ENCODE measurements around the gene C1orf35. TPM values are rescaled to one million over a fixed set of nuclear protein-coding genes. Genes with fewer than 3 reads are reported as not detected.

C1orf35 gene
- total RNA-seq, 4 donors from 2014 or later = 8.5 to 21.3 (median 18.1) TPM

GRCh38 chr1:228148196-228148861 lies 45.2 kb upstream of the C1orf35 start:
- no peaks in the 10 kb centered on the region for H3K9me3 ChIP-seq
- intact Hi-C loops (cut with DNase I) = no loop called here
- H3K36me3 ChIP-seq = peaks cover 16 to 42% (median 20%) of the 10 kb centered on the region in 3 donors
- WGBS, 2 donors = 15 to 43% methylated on average over 5 to 7 of the region's 18 CpGs
- no peak for DNase-seq
- H3K4me1 ChIP-seq = peaks cover 50 to 92% (median 61%) of the 10 kb centered on the region in 3 donors
- TF ChIP-seq POLR2A (IDR thresholded peaks at IDR 0.05) = no peak
- no peak for TF ChIP-seq CTCF (IDR thresholded peaks at IDR 0.05)
- peak overlapping the region; percentile 70 to 94 (median 84) for H3K27ac ChIP-seq
- no peak overlapping the region for H3K4me3 ChIP-seq
- no peaks in the 10 kb centered on the region for H3K27me3 ChIP-seq

DNA sequence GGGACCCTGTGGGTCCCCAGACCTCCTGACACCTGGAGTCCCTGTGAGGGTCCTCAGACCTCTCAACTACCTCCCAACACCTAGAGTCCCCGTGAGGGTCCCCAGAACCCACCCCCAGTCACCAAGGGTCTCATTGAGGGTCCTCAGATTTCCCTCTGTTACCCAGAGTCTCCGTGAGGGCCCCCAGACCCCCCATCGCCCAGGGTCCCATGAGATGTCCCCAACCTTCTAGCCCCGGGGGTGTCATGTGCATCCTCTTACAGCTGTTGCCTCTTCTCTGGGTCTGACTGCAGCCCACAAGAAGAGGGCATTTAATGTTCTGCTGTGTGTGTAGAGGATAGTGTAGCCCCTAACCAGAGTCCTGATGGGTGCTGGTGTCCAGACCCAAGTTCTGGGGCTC lies 44.6 kb upstream of the C1orf35 start:
- no peaks in the 10 kb centered on the region for H3K27me3 ChIP-seq
- intact Hi-C loops (cut with DNase I) = no loop called here
- peak overlapping the region; percentile 70 to 94 (median 84) for H3K27ac ChIP-seq
- H3K9me3 ChIP-seq = no peaks in the 10 kb centered on the region
- no peak for TF ChIP-seq POLR2A (IDR thresholded peaks at IDR 0.05)
- TF ChIP-seq CTCF (IDR thresholded peaks at IDR 0.05) = no peak
- H3K4me3 ChIP-seq = no peak overlapping the region
- peaks cover 16 to 42% (median 20%) of the 10 kb centered on the region in 3 donors for H3K36me3 ChIP-seq
- no peak for DNase-seq
- peaks cover 54 to 98% (median 67%) of the 10 kb centered on the region in 3 donors for H3K4me1 ChIP-seq
- WGBS, 2 donors = 84 to 88% methylated on average over 3 to 4 of the region's 4 CpGs

GRCh38 chr1:228147151-228147693 lies 44.1 kb upstream of the C1orf35 start:
- intact Hi-C loops (cut with DNase I) = no loop called here
- Histone ChIP-seq H3K4me1 (peaks cover 60 to 100% (median 72%) of the 10 kb centered on the region in 3 donors), H3K36me3 (peaks cover 16 to 42% (median 20%) of the 10 kb centered on the region in 3 donors), H3K27me3 (no peaks in the 10 kb centered on the region), H3K4me3 (no peak overlapping the region), H3K27ac (peak overlapping the region in 1 of 4 donors; percentile 87), H3K9me3 (no peaks in the 10 kb centered on the region)
- TF ChIP-seq CTCF (IDR thresholded peaks at IDR 0.05) (no peak), POLR2A (IDR thresholded peaks at IDR 0.05) (no peak)
- WGBS, 2 donors = 57% methylated on average over 1 of the region's 20 CpGs; no CpG with 5 or more reads in 1 of the 2 donors
- no peak for DNase-seq

DNA sequence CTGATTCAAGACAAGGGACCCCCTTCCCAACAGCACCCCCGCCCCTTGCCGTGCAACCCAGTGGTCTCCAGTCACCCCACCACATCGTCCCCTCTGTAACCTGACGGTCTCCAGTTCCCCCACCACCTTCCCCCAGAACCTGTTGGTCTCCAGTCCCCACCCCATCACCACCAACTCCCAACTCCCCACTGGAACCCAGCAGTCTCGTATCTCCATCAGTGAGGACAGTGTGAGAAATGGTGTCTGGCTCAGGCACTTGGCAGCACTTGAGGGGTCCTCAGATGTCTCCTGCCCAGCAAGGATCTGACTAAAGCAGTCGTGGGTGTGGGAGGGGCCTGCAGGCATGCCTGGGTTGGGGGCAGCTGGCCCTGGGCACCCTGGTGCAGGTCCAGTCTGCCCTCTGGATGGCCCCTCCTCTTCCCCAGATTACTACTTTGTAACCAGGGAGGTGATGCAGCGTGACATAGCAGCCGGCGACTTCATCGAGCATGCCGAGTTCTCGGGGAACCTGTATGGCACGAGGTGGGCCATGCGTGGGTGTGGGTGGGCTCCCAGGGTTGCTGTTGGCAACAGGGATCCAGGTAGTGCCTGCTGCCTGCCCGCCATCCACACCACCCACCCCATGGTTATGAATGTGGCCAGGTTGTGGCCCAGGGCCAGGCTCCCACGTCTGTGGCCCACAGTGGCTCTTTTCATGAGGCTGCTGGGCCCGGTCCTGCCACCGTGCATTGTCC lies 43.5 kb upstream of the C1orf35 start:
- Histone ChIP-seq H3K36me3 (peaks cover 16 to 42% (median 20%) of the 10 kb centered on the region in 3 donors), H3K27ac (peak overlapping the region in 1 of 4 donors; percentile 10), H3K4me3 (no peak overlapping the region), H3K4me1 (peaks cover 66 to 100% (median 76%) of the 10 kb centered on the region in 3 donors), H3K27me3 (no peaks in the 10 kb centered on the region), H3K9me3 (no peaks in the 10 kb centered on the region)
- intact Hi-C loops (cut with DNase I) = no loop called here
- DNase-seq = no peak
- 82 to 85% methylated on average over 9 to 10 of the region's 18 CpGs for WGBS, 2 donors
- TF ChIP-seq POLR2A (IDR thresholded peaks at IDR 0.05) = no peak
- no peak for TF ChIP-seq CTCF (IDR thresholded peaks at IDR 0.05)
